WERI-Rb-1 (cell line): Measurements from ENCODE around the gene CYP4A22.
"Not testable (repeated sequence)": the region's sequence is repeated elsewhere in the genome, so short reads cannot be mapped to it uniquely, and the experiment has no call there.

Experiments
- DNase-seq: peaks from one replicate; pipeline ENCODE4 v3.0.0-alpha.2; 2020
- H3K27ac ChIP-seq: fragments of 250-450 bp; sonication (Bioruptor Pico); 2 replicates; pipeline ENCODE4 v1.5.1; 2020; ENCODE audit warnings: mild to moderate bottlenecking, moderate library complexity
- H3K27me3 ChIP-seq: fragments of 250-450 bp; sonication (Bioruptor Pico); 2 replicates; pipeline ENCODE4 v1.5.1; 2021; ENCODE audit warnings: mild to moderate bottlenecking, low read depth, moderate library complexity; ENCODE audit not compliant: insufficient read depth, severe bottlenecking
- H3K36me3 ChIP-seq: fragments of 250-450 bp; sonication (Bioruptor Pico); 2 replicates; pipeline ENCODE4 v1.5.1; 2020; ENCODE audit warnings: mild to moderate bottlenecking, moderate library complexity
- H3K4me3 ChIP-seq: 2 replicates; pipeline ENCODE4 v1.5.1; 2011; ENCODE audit warnings: low read depth, mild to moderate bottlenecking, control low read depth, low read length
- H3K9me3 ChIP-seq: fragments of 250-450 bp; sonication (Bioruptor Pico); 2 replicates; pipeline ENCODE4 v1.5.1; 2021; ENCODE audit warnings: mild to moderate bottlenecking, moderate library complexity; ENCODE audit not compliant: severe bottlenecking
- CTCF ChIP-seq: IDR thresholded peaks from 2 replicates; pipeline ENCODE4 v1.5.1; 2011; ENCODE audit warnings: low read depth, mild to moderate bottlenecking, control low read depth, inconsistent platforms, low read length

The CYP4A22 gene

DNA sequence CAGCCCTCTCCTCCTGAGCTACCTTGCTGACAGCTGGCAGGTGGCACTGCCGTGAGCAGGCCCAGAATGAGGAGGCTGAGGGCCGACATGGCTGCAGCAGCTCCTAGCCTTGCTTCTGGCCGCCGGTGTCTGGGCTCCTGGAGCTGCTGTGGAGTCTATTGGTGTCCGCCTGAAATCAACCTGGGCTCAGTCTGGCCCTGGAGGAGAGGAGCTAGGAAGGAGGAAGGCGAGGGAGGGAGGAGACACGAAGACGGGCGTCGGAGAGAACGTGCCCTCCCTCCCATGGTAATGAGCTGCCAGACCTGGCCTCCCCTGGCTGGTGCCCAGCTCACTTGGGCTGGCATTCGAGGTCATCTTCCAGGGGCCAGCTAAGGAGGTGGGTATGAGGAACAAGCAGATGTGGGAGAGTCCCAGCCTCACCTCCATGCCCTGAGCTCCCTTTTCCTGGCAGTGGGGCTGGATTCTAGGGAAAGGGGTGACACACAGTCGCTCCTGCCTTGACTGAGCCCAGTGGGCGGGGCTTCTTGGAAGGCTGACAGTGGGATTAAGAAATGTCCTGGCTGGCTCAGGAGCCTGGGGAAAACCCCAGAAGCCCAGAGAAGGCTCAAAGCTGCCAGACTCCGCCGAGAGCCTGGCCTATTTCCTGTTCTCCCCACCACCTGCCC is 52.7 kb downstream of the CYP4A22 start, which contains the start of gene PDZK1IP1:
Gene PDZK1IP1, minus strand, starts transcription at position 193 of the 665 bp plus-strand sequence. Its CDS starts 104 bp downstream, at position 89.
- no peak within 1 kb of the TSS for H3K4me3 ChIP-seq
- H3K27ac ChIP-seq, result no peak within 1 kb of the TSS

DNA sequence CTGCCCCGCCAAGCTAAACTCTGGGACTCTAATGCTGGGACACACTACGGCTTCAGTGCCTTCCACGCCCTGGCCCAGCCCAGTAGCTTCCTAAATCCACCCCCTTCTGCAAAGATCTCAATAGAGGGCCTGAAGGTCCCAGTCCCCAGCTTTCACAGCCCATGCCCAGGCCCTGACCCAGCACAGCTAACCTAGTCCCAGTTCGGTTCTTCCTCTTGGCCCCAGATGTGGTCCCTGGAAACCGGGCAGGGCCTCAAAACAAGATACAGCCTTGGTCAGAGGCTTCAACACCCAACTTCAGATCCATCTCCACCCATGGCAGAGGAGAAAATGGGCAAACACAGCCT is 53.2 kb downstream of the CYP4A22 start:
- no peaks in the 10 kb centered on the region for H3K36me3 ChIP-seq
- TF ChIP-seq CTCF, result no peak

More for the DNA sequence above, 52.7 kb downstream of the CYP4A22 start, which contains the start of gene PDZK1IP1:
- no peaks in the 10 kb centered on the region for H3K27me3 ChIP-seq
- TF ChIP-seq CTCF, result no peak
- no peaks in the 10 kb centered on the region for H3K9me3 ChIP-seq
- H3K36me3 ChIP-seq, result no peaks in the 10 kb centered on the region
- peak; percentile 71 for DNase-seq

GRCh38 chr1:47190857-47191256 is 53.6 kb downstream of the CYP4A22 start:
- H3K4me3 ChIP-seq, result no peak overlapping the region
- no peaks in the 10 kb centered on the region for H3K36me3 ChIP-seq
- DNase-seq, result no peak
- TF ChIP-seq CTCF, result no peak
- no peaks in the 10 kb centered on the region for H3K9me3 ChIP-seq
- H3K27ac ChIP-seq, result no peak overlapping the region
- H3K27me3 ChIP-seq, result no peaks in the 10 kb centered on the region

More for the DNA sequence above, 53.2 kb downstream of the CYP4A22 start:
- Histone ChIP-seq H3K4me3 (no peak overlapping the region), H3K9me3 (no peaks in the 10 kb centered on the region), H3K27me3 (no peaks in the 10 kb centered on the region), H3K27ac (no peak overlapping the region)
- DNase-seq, result no peak

DNA sequence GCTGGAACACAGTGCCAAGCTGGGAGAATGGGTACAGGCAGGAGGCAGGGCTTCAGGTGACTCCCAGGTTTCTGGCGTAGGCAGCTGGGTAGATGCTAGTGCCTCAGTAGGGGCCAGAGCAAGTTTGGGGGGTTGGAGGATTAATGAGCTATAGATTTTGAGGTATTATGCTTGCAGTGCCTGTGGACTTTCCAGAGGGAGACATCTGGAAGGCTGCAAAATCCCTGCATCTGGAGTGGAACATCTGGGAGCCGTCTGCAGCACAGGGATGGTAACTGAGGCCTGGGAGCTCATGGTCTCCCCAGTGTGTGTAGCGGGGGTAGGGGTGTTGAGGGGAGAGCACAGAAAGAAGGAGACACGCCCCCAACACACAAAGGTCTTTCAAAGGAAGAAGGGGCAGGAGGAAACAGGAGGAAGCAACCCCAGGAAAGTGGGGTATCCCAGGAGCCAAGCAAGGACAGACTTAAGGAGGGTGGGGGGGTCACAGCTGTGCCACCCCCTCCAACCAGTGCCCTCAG is 54.8 kb downstream of the CYP4A22 start:
- no peak overlapping the region for H3K27ac ChIP-seq
- peaks cover 4% of the 10 kb centered on the region for H3K27me3 ChIP-seq
- H3K36me3 ChIP-seq, result no peaks in the 10 kb centered on the region
- H3K9me3 ChIP-seq, result no peaks in the 10 kb centered on the region
- H3K4me3 ChIP-seq, result no peak overlapping the region
- no peak for TF ChIP-seq CTCF
- DNase-seq, result no peak

DNA sequence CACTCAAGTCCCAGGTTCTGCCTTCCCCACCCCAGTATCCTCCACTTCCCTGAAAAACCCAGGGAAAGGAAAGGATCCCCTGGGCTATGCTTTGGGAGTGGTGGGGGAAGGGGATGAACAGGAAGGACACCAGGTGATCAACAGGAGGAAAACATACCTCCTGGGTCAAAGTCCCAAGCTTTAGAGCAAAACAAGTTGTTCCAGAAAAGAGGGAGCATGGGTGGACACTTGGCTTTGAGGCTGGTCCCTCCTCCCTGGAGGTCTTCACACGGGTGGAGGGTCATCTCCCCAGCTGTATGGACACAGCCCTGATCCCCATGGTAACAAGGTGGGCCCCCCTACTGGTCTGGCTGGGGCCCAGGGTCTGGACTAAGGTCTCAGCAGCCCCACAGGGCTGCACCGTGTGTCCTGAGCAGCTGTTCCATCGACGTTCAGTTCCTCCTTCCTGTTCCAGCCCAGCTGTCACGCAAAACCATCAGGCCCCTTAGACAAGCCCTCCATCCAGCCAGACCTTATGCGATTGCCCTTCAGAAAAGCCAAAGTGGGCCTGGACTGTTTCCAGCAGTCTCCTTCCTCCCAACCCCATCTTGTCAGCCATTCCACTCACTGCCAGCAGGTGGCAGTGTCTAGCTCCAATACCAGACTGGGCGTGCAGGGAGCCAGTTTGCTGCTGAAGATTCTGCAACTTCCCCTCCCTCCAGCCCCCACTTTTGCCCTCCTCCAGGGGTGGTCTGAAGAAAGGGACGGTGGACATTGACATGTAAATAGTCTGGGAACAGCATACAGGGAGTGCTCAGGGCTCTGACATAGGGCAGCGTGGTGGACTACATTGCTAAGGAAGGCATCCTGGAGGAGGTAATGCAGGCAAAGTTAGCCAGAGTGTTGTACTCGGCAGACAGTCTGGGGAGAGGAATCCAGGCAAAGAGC is 55.5 kb downstream of the CYP4A22 start:
- Histone ChIP-seq H3K4me3 (no peak overlapping the region), H3K27ac (no peak overlapping the region), H3K36me3 (no peaks in the 10 kb centered on the region), H3K27me3 (peaks cover 4% of the 10 kb centered on the region), H3K9me3 (no peaks in the 10 kb centered on the region)
- TF ChIP-seq CTCF, result peak; percentile 96
- DNase-seq, result peak; percentile 72

GRCh38 chr1:47193496-47193895 is 56.3 kb downstream of the CYP4A22 start:
- H3K4me3 ChIP-seq, DNase-seq, H3K9me3 ChIP-seq, H3K27ac ChIP-seq, H3K36me3 ChIP-seq: not testable (repeated sequence)
- H3K27me3 ChIP-seq, result peaks cover 11% of the 10 kb centered on the region
